NK-92 (cell line): Measurements from ENCODE around the gene HS3ST3A1.
"Not testable (repeated sequence)": the region's sequence is repeated elsewhere in the genome, so short reads cannot be mapped to it uniquely, and the experiment has no call there.

Source experiments
- DNase-seq: peaks from one replicate; lab custom pipeline; 2025; ENCODE audit not compliant: unreplicated experiment; lab: John Stamatoyannopoulos, UW

The HS3ST3A1 gene

GRCh38 chr17:13576661-13577526 is 24.8 kb downstream of the HS3ST3A1 start:
- no peak for DNase-seq

- no peak for DNase-seq
These were observed 25.8 kb downstream of the HS3ST3A1 start for GRCh38 chr17:13575922-13576419.

GRCh38 chr17:13575466-13575865 is 26.3 kb downstream of the HS3ST3A1 start:
- no peak for DNase-seq

- no peak for DNase-seq
These were observed 29.1 kb downstream of the HS3ST3A1 start for GRCh38 chr17:13572581-13572980.

- no peak for DNase-seq
These were observed 32.2 kb downstream of the HS3ST3A1 start for GRCh38 chr17:13569398-13570123.

- DNase-seq: no peak
These were observed 32.9 kb downstream of the HS3ST3A1 start for GRCh38 chr17:13568582-13569397.

GRCh38 chr17:13563866-13564265 is 37.9 kb downstream of the HS3ST3A1 start:
- no peak for DNase-seq

GRCh38 chr17:13562271-13562800 is 39.4 kb downstream of the HS3ST3A1 start:
- DNase-seq: no peak

- no peak for DNase-seq
These were observed 40.0 kb downstream of the HS3ST3A1 start for GRCh38 chr17:13561606-13562270.

- DNase-seq: no peak
These were observed 40.8 kb downstream of the HS3ST3A1 start for GRCh38 chr17:13560935-13561334.

GRCh38 chr17:13558588-13558987 is 43.1 kb downstream of the HS3ST3A1 start:
- no peak for DNase-seq

- DNase-seq: no peak
These were observed 44.7 kb downstream of the HS3ST3A1 start for GRCh38 chr17:13557077-13557476.

- no peak for DNase-seq
These were observed 47.5 kb downstream of the HS3ST3A1 start for GRCh38 chr17:13554231-13554630.

GRCh38 chr17:13550291-13550690 is 51.4 kb downstream of the HS3ST3A1 start:
- DNase-seq: no peak

GRCh38 chr17:13548576-13548975 is 53.2 kb downstream of the HS3ST3A1 start:
- DNase-seq: not testable (repeated sequence)

- DNase-seq: no peak
These were observed 54.9 kb downstream of the HS3ST3A1 start for GRCh38 chr17:13546851-13547250.

- no peak for DNase-seq
These were observed 55.8 kb downstream of the HS3ST3A1 start for GRCh38 chr17:13545941-13546340.

- DNase-seq: no peak
These were observed 57.0 kb downstream of the HS3ST3A1 start for GRCh38 chr17:13544765-13545164.

- no peak for DNase-seq
These were observed 57.4 kb downstream of the HS3ST3A1 start for GRCh38 chr17:13544292-13544691.

GRCh38 chr17:13542636-13543035 is 59.1 kb downstream of the HS3ST3A1 start:
- no peak for DNase-seq
